A549 (cell line): ENCODE measurements around the gene P4HTM.

Experiments used
- CHD2 ChIP-seq: fragments of 150-350 bp; IDR thresholded peaks from 2 replicates; pipeline ENCODE4 v1.6.1; 2014; ENCODE audit warnings: low read length; ENCODE audit not compliant: partially characterized antibody
- CHD4 ChIP-seq: fragments of 200-600 bp; sonication (generic); IDR thresholded peaks from 2 replicates; pipeline ENCODE4 v1.6.1; 2016; ENCODE audit warnings: antibody characterized with exemption, mild to moderate bottlenecking, borderline replicate concordance
- EHF ChIP-seq: fragments of 250-450 bp; sonication (Bioruptor Pico); IDR thresholded peaks from 2 replicates; pipeline ENCODE4 v1.5.0; 2020; ENCODE audit warnings: mild to moderate bottlenecking
- EP300 ChIP-seq, 2 experiments: fragments of >200 bp; sonication (Bioruptor Twin); formaldehyde crosslinking; IDR thresholded peaks; 2 replicates in 1 of 2; 3 replicates in 1 of 2; pipeline ENCODE4 v1.6.1; 2016 to 2017
- FOSL2 ChIP-seq, 2 experiments: fragments of 450-650 bp in 1 of 2; fragments of >200 bp in 1 of 2; sonication (Bioruptor Twin) in 1 of 2; formaldehyde crosslinking; IDR thresholded peaks; 2 replicates each; pipeline versions ENCODE4 v1.5.0 to v1.6.1; 2016 to 2020; ENCODE audit warnings: mild to moderate bottlenecking in 1 of 2, moderate library complexity in 1 of 2
- NFE2L2 ChIP-seq: fragments of 150-350 bp; conservative IDR thresholded peaks from 2 replicates; pipeline ENCODE4 v1.6.1; 2014; ENCODE audit warnings: low read length
- POLR2A ChIP-seq: IDR thresholded peaks from 2 replicates; pipeline ENCODE4 v1.6.1; 2012; ENCODE audit warnings: mild to moderate bottlenecking, low read length
- RARB ChIP-seq: fragments of 250-450 bp; sonication (Bioruptor Pico); IDR thresholded peaks from 2 replicates; pipeline ENCODE4 v1.8.0; 2021; ENCODE audit warnings: mild to moderate bottlenecking, moderate library complexity
- SREBF2 ChIP-seq: fragments of 450-650 bp; IDR thresholded peaks from 2 replicates; pipeline ENCODE4 v1.6.1; 2014; ENCODE audit warnings: mild to moderate bottlenecking, moderate library complexity
- TP53 ChIP-seq: fragments of 250-450 bp; sonication (Bioruptor Pico); IDR thresholded peaks from 2 replicates; pipeline ENCODE4 v1.5.0; 2021; ENCODE audit warnings: mild to moderate bottlenecking, moderate library complexity
- TF ChIP-seq, protein P1 (sequence below): fragments of >200 bp; sonication (Bioruptor Twin); formaldehyde crosslinking; IDR thresholded peaks from 3 replicates; pipeline ENCODE4 v1.5.1; 2016
- TF ChIP-seq, protein P2 (sequence below): IDR thresholded peaks from 2 replicates; pipeline ENCODE4 v1.6.1; 2012
- TF ChIP-seq, protein P3 (sequence below): fragments of 150-350 bp; IDR thresholded peaks from 2 replicates; pipeline ENCODE4 v1.6.1; 2014; ENCODE audit warnings: low read depth, mild to moderate bottlenecking, low read length

DNA sequence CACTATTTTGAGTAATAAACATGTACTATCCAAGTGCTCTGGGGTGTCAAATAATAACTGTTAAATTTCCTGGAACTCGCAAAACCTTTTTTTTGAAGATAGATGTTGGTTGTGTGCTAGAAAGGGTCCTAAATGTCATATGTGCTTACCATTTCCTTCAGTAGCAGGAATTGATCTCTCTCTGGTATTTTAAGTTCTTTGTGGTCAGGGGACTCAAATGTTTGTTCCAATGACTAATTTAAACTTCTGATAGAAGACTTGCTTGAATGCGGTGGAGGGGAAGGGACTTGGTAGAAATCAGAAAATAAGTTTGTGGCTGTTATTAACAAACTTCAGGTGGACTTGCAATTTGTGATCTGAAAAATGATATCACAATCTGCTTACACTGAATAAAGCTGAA, 44.6 kb upstream of the P4HTM start:
- TF ChIP-seq, protein P1, sequence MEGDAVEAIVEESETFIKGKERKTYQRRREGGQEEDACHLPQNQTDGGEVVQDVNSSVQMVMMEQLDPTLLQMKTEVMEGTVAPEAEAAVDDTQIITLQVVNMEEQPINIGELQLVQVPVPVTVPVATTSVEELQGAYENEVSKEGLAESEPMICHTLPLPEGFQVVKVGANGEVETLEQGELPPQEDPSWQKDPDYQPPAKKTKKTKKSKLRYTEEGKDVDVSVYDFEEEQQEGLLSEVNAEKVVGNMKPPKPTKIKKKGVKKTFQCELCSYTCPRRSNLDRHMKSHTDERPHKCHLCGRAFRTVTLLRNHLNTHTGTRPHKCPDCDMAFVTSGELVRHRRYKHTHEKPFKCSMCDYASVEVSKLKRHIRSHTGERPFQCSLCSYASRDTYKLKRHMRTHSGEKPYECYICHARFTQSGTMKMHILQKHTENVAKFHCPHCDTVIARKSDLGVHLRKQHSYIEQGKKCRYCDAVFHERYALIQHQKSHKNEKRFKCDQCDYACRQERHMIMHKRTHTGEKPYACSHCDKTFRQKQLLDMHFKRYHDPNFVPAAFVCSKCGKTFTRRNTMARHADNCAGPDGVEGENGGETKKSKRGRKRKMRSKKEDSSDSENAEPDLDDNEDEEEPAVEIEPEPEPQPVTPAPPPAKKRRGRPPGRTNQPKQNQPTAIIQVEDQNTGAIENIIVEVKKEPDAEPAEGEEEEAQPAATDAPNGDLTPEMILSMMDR: no peak
- TF ChIP-seq, protein P2, sequence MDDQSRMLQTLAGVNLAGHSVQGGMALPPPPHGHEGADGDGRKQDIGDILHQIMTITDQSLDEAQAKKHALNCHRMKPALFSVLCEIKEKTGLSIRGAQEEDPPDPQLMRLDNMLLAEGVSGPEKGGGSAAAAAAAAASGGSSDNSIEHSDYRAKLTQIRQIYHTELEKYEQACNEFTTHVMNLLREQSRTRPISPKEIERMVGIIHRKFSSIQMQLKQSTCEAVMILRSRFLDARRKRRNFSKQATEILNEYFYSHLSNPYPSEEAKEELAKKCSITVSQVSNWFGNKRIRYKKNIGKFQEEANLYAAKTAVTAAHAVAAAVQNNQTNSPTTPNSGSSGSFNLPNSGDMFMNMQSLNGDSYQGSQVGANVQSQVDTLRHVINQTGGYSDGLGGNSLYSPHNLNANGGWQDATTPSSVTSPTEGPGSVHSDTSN: no peak
- TF ChIP-seq CHD4 (no peak), RARB (no peak), SREBF2 (no peak), TP53 (CRISPR knock-in tag) (no peak), CHD2 (no peak), NFE2L2 (no peak), POLR2A (no peak), EHF (CRISPR knock-in tag) (no peak), EP300 (IDR thresholded peaks at IDR 0.05) (no peak), FOSL2 (IDR thresholded peaks at IDR 0.05) (no peak), FOSL2 (CRISPR knock-in tag; IDR thresholded peaks at IDR 0.05) (no peak)
- TF ChIP-seq, protein P3, sequence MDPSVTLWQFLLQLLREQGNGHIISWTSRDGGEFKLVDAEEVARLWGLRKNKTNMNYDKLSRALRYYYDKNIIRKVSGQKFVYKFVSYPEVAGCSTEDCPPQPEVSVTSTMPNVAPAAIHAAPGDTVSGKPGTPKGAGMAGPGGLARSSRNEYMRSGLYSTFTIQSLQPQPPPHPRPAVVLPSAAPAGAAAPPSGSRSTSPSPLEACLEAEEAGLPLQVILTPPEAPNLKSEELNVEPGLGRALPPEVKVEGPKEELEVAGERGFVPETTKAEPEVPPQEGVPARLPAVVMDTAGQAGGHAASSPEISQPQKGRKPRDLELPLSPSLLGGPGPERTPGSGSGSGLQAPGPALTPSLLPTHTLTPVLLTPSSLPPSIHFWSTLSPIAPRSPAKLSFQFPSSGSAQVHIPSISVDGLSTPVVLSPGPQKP: no peak
